Rectal smooth muscle tissue (tissue), 1 donor: Measurements from ENCODE around the gene CACNG4.
"Not testable (repeated sequence)": the region's sequence is repeated elsewhere in the genome, so short reads cannot be mapped to it uniquely, and the experiment has no call there.

ENCODE experiments used
- H3K27ac ChIP-seq: one replicate; pipeline ENCODE4 v1.7.0; 2013; ENCODE audit warnings: low read depth, low read length, inconsistent platforms
- H3K27me3 ChIP-seq: one replicate; pipeline ENCODE4 v1.7.0; 2013; ENCODE audit warnings: low read length; ENCODE audit not compliant: control insufficient read depth, insufficient read depth
- H3K36me3 ChIP-seq: one replicate; pipeline ENCODE4 v1.7.0; 2013; ENCODE audit warnings: low read length; ENCODE audit not compliant: control insufficient read depth, insufficient read depth
- H3K4me1 ChIP-seq: one replicate; pipeline ENCODE4 v1.7.0; 2013; ENCODE audit warnings: low read length; ENCODE audit not compliant: control insufficient read depth, insufficient read depth
- H3K4me3 ChIP-seq: one replicate; pipeline ENCODE4 v1.7.0; 2013; ENCODE audit warnings: low read length
- H3K9ac ChIP-seq: one replicate; pipeline ENCODE4 v1.7.0; 2013; ENCODE audit warnings: low read length

Gene CACNG4

DNA sequence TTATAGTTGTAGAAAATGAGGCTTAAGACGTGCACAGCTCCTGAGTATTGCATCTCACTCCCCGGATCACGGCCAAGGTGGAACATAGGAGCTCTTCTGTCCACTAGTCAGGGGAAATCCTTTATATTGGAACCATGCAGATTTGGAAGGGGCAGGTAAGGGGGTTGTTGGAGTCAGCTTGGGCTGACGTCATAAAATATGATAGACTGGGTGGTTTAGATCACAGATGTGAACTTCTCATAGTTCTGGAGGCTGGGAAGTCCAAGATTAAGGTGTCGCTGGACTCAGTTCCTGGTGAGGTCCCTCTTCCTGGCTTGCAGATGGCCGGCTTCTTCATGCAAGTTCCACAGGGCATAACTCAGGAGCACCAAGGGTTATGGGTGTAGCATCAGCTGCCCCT, 5.6 kb downstream of the CACNG4 start:
- Histone ChIP-seq H3K4me3 (no peak overlapping the region), H3K27ac (no peak overlapping the region), H3K4me1 (peaks cover 3% of the 10 kb centered on the region), H3K36me3 (no peaks in the 10 kb centered on the region), H3K27me3 (peaks cover 23% of the 10 kb centered on the region), H3K9ac (no peak overlapping the region)

GRCh38 chr17:66970797-66971196, 6.3 kb downstream of the CACNG4 start:
- H3K27ac ChIP-seq = no peak overlapping the region
- peaks cover 20% of the 10 kb centered on the region for H3K27me3 ChIP-seq
- no peak overlapping the region for H3K4me3 ChIP-seq
- no peaks in the 10 kb centered on the region for H3K36me3 ChIP-seq
- H3K4me1 ChIP-seq = peaks cover 2% of the 10 kb centered on the region
- H3K9ac ChIP-seq = no peak overlapping the region

GRCh38 chr17:66971264-66971663, 6.8 kb downstream of the CACNG4 start:
- Histone ChIP-seq H3K36me3 (no peaks in the 10 kb centered on the region), H3K9ac (no peak overlapping the region), H3K4me1 (no peaks in the 10 kb centered on the region), H3K4me3 (no peak overlapping the region), H3K27me3 (peaks cover 17% of the 10 kb centered on the region), H3K27ac (no peak overlapping the region)

- Histone ChIP-seq H3K9ac (no peak overlapping the region), H3K4me3 (no peak overlapping the region), H3K27ac (no peak overlapping the region), H3K27me3 (peaks cover 13% of the 10 kb centered on the region), H3K4me1 (no peaks in the 10 kb centered on the region), H3K36me3 (no peaks in the 10 kb centered on the region)
These were observed 7.4 kb downstream of the CACNG4 start for GRCh38 chr17:66971730-66972441.

DNA sequence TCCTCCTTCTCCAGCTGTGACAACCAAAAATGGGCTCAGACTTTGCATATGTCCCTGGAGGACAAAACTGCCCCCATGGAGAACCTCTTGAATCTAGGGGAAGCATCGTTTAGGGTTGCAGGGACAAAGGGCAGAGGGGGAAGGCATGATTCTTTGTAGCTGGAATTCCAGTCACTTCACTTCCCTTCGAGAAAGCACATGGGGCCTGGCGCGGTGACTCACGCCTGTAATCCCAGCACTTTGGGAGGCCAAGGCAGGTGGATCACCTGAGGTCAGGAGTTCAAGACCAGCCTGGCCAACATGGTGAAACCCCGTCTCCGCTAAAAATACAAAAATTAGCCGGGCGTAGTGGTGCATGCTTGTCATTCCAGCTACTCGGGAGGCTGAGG, 7.9 kb downstream of the CACNG4 start:
- not testable (repeated sequence) for H3K36me3 ChIP-seq, H3K4me3 ChIP-seq, H3K9ac ChIP-seq, H3K4me1 ChIP-seq, H3K27ac ChIP-seq
- peaks cover 10% of the 10 kb centered on the region for H3K27me3 ChIP-seq

GRCh38 chr17:66975188-66975587, 10.7 kb downstream of the CACNG4 start:
- Histone ChIP-seq H3K27ac (no peak overlapping the region), H3K27me3 (peaks cover 9% of the 10 kb centered on the region), H3K4me1 (peaks cover 2% of the 10 kb centered on the region), H3K36me3 (no peaks in the 10 kb centered on the region), H3K4me3 (no peak overlapping the region), H3K9ac (no peak overlapping the region)

- H3K9ac ChIP-seq = no peak overlapping the region
- peaks cover 9% of the 10 kb centered on the region for H3K27me3 ChIP-seq
- no peak overlapping the region for H3K27ac ChIP-seq
- H3K4me1 ChIP-seq = peaks cover 2% of the 10 kb centered on the region
- no peak overlapping the region for H3K4me3 ChIP-seq
- no peaks in the 10 kb centered on the region for H3K36me3 ChIP-seq
These were observed 11.3 kb downstream of the CACNG4 start for GRCh38 chr17:66975614-66976378.

- H3K36me3 ChIP-seq = no peaks in the 10 kb centered on the region
- H3K9ac ChIP-seq = no peak overlapping the region
- no peak overlapping the region for H3K4me3 ChIP-seq
- H3K4me1 ChIP-seq = peaks cover 2% of the 10 kb centered on the region
- no peak overlapping the region for H3K27ac ChIP-seq
- H3K27me3 ChIP-seq = peaks cover 9% of the 10 kb centered on the region
These were observed 11.8 kb downstream of the CACNG4 start for GRCh38 chr17:66976379-66976663.

- H3K4me3 ChIP-seq = no peak overlapping the region
These were observed 12.3 kb downstream of the CACNG4 start for GRCh38 chr17:66976781-66977201.

DNA sequence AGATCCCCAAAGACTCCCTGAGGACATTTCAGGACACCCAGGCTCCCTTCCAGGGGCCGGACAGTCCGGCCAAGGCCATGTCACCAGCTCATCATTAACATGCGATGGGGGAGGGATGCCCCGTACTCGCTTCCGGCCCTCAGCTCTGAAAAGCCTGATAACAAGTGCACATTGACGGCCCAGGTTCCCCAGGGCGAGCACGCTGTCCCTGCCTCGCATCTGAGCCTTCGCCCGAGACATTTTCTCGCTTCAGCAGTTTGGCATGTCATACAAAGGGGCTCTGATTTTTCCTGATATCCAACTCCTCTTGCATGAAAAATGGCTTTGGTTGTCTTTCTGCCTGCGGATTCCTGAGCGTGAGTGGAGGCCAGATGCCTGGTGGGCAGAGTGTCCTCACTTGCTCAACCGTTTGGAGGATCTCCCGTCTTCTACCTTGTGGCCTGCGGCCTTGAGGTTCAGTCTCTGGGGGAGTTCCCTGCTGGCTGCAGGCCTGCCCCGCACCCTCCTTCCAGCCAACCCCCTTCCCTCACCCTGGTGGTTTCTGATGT, 14.1 kb downstream of the CACNG4 start:
- Histone ChIP-seq H3K9ac (no peak overlapping the region), H3K4me1 (peaks cover 2% of the 10 kb centered on the region), H3K27me3 (peaks cover 7% of the 10 kb centered on the region), H3K4me3 (no peak overlapping the region), H3K27ac (no peak overlapping the region), H3K36me3 (no peaks in the 10 kb centered on the region)

More at GRCh38 chr17:66976781-66977201, 12.3 kb downstream of the CACNG4 start:
- H3K27me3 ChIP-seq = peaks cover 9% of the 10 kb centered on the region
- no peak overlapping the region for H3K9ac ChIP-seq
- H3K4me1 ChIP-seq = peaks cover 2% of the 10 kb centered on the region
- no peaks in the 10 kb centered on the region for H3K36me3 ChIP-seq
- H3K27ac ChIP-seq = no peak overlapping the region

GRCh38 chr17:66980896-66981295, 16.4 kb downstream of the CACNG4 start:
- Histone ChIP-seq H3K4me3 (no peak overlapping the region), H3K9ac (no peak overlapping the region), H3K27ac (no peak overlapping the region), H3K36me3 (no peaks in the 10 kb centered on the region), H3K4me1 (peaks cover 2% of the 10 kb centered on the region), H3K27me3 (peaks cover 7% of the 10 kb centered on the region)

DNA sequence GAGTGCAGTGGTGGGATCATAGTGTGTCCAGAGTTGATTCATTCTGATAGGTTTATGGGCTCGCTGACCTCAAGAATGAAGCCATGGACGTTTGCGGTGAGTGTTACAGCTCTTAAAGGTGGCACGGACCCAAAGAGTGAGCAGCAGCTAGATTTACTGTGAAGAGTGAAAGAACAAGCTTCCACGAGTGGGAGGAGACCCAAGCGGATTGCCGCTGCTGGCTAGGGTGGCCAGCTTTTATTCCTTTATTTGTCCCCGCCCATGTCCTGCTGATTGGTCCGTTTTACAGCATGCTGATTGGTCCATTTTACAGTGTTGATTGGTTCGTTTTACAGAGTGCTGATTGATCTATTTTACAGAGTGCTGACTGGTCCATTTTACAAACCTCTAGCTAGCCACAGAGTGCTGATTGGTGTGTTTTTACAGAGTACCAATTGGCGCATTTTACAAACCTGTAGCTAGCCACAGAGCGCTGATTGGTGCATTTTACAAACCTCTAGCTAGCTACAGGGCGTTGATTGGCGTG, 17.5 kb downstream of the CACNG4 start:
- H3K4me1 ChIP-seq = peaks cover 2% of the 10 kb centered on the region
- H3K9ac ChIP-seq = no peak overlapping the region
- H3K4me3 ChIP-seq = no peak overlapping the region
- peaks cover 5% of the 10 kb centered on the region for H3K27me3 ChIP-seq
- no peak overlapping the region for H3K27ac ChIP-seq
- H3K36me3 ChIP-seq = no peaks in the 10 kb centered on the region
